Lower leg skin (tissue), 3 donors: ENCODE measurements around the gene N4BP3.

Experiments
- POLR2A ChIP-seq, 2 donors: fragments of 450-650 bp; IDR thresholded peaks; one replicate each; pipeline ENCODE4 v1.6.1; 2016 to 2017; ENCODE audit warnings: antibody characterized with exemption in 2 of 2, mild to moderate bottlenecking in 1 of 2, moderate library complexity in 1 of 2
- TF ChIP-seq, protein P1 (sequence below), 3 donors: fragments of 450-650 bp; IDR thresholded peaks; one replicate each; pipeline ENCODE4 v1.5.1; 2016; ENCODE audit warnings: antibody characterized with exemption in 3 of 3, mild to moderate bottlenecking in 3 of 3, moderate library complexity in 2 of 3

DNA sequence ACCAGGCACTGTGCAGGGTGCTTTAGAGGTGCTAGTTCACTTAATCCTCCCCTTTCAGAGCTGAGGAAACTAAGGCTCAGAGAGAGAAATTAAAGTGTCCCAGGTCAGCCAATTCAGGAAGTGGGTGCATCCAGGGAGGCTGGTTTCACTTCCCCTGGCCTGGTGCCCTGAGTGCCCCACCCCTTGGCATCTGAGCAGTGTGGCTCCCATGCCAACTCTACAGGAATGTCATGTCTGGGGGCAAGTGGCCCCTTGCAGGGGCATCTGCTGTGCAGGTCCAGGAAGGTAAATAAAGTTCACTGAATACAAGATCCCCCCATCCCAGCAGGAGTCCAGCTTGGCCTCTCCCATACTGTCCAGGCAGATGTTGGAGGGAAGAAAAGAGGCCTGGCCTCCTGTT, 4.4 kb upstream of the N4BP3 start:
- TF ChIP-seq, protein P1, sequence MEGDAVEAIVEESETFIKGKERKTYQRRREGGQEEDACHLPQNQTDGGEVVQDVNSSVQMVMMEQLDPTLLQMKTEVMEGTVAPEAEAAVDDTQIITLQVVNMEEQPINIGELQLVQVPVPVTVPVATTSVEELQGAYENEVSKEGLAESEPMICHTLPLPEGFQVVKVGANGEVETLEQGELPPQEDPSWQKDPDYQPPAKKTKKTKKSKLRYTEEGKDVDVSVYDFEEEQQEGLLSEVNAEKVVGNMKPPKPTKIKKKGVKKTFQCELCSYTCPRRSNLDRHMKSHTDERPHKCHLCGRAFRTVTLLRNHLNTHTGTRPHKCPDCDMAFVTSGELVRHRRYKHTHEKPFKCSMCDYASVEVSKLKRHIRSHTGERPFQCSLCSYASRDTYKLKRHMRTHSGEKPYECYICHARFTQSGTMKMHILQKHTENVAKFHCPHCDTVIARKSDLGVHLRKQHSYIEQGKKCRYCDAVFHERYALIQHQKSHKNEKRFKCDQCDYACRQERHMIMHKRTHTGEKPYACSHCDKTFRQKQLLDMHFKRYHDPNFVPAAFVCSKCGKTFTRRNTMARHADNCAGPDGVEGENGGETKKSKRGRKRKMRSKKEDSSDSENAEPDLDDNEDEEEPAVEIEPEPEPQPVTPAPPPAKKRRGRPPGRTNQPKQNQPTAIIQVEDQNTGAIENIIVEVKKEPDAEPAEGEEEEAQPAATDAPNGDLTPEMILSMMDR (IDR thresholded peaks at IDR 0.05) = no peak
- TF ChIP-seq POLR2A (IDR thresholded peaks at IDR 0.05) = no peak
